K562 (cell line): Measurements from ENCODE around the gene SIRT7. TPM values are rescaled to one million over a fixed set of nuclear protein-coding genes. Genes with fewer than 3 reads are reported as not detected.

ENCODE experiments used
- EGR1 ChIP-seq: fragments of 450-650 bp; conservative IDR thresholded peaks from 2 replicates; pipeline ENCODE4 v1.6.1; 2017; ENCODE audit warnings: mild to moderate bottlenecking
- EP300 ChIP-seq: IDR thresholded peaks from 2 replicates; pipeline ENCODE4 v1.6.1; 2012; ENCODE audit warnings: low read length, improper control_type of control experiment
- FOXM1 ChIP-seq, 2 experiments: fragments of 450-650 bp in 1 of 2; sonication (generic) in 1 of 2; formaldehyde crosslinking in 1 of 2; IDR thresholded peaks; 2 replicates each; pipeline versions ENCODE4 v1.6.1 to v1.9.0; 2017 to 2022; ENCODE audit warnings: low read depth in 2 of 2, mild to moderate bottlenecking in 2 of 2, missing genetic modification reagents in 1 of 2, moderate library complexity in 1 of 2
- MYNN ChIP-seq, 2 experiments: sonication (generic); formaldehyde crosslinking in 1 of 2; IDR thresholded peaks; 2 replicates each; pipeline versions ENCODE4 v1.5.0 to v1.6.1; 2016 to 2020; ENCODE audit warnings: antibody characterized with exemption in 1 of 2, missing genetic modification reagents in 1 of 2
- SIN3A ChIP-seq, 2 experiments: fragments of 150-350 bp in 1 of 2; IDR thresholded peaks; 2 replicates each; pipeline ENCODE4 v1.6.1; 2011 to 2016; ENCODE audit warnings: borderline replicate concordance in 2 of 2, low read depth in 2 of 2, low read length in 2 of 2, mild to moderate bottlenecking in 2 of 2, moderate library complexity in 2 of 2; ENCODE audit not compliant: control insufficient read depth in 1 of 2
- SUPT5H ChIP-seq: fragments of 450-650 bp; IDR thresholded peaks from 2 replicates; pipeline ENCODE4 v1.6.1; 2016
- TEAD4 ChIP-seq, 2 experiments: sonication (generic) in 1 of 2; formaldehyde crosslinking in 1 of 2; IDR thresholded peaks; 2 replicates each; pipeline versions ENCODE4 v1.6.1 to v1.8.0; 2012 to 2022; ENCODE audit warnings: borderline replicate concordance in 1 of 2, inconsistent platforms in 1 of 2, low read length in 1 of 2, mild to moderate bottlenecking in 1 of 2, missing genetic modification reagents in 1 of 2
- ZNF134 ChIP-seq: fragments of 250-450 bp; sonication (Bioruptor Pico); conservative IDR thresholded peaks from 2 replicates; pipeline ENCODE4 v1.4.0; 2020
- polyA plus RNA-seq, 8 experiments: library from polyadenylated mRNA; depleted of rRNA in 4 of 8; stranded (reverse) in 5 of 8; unstranded in 3 of 8; fragments of >200 nt; fragmentation: Nextera tagmentation in 2 of 8; fragmentation: Illumina TruSeq in 1 of 8; extraction: Ambion mirVana in 2 of 8; extraction: Trizol in 1 of 8; gene quantifications; 2 replicates each; pipeline versions ENCODE4 v1.2.1 to v1.2.3, GENCODE V29; 2011 to 2014; ENCODE audit warnings: inconsistent platforms in 1 of 8, missing spikeins in 1 of 8
- total RNA-seq, 7 experiments: library from RNA; depleted of rRNA in 6 of 7; stranded (reverse); fragments of >200 nt in 6 of 7; fragmentation: Illumina TruSeq in 2 of 7; extraction: Trizol in 2 of 7; gene quantifications; 2 replicates each; pipeline versions ENCODE4 v1.2.1 to v1.2.3, GENCODE V29; 2011 to 2021; ENCODE audit warnings: low replicate concordance in 1 of 7
- TF ChIP-seq, protein P1 (sequence below): sonication (generic); formaldehyde crosslinking; IDR thresholded peaks from 2 replicates; pipeline ENCODE4 v1.8.0; 2023; ENCODE audit warnings: mild to moderate bottlenecking, missing genetic modification reagents

The SIRT7 gene
- total and polyA plus RNA-seq, 9 of the 15 experiments (the other 6 are each of a cell fraction or from before 2014, with no cell fraction given) = 1.6 to 54.8 (median 20.3) TPM

- TF ChIP-seq, protein P1, sequence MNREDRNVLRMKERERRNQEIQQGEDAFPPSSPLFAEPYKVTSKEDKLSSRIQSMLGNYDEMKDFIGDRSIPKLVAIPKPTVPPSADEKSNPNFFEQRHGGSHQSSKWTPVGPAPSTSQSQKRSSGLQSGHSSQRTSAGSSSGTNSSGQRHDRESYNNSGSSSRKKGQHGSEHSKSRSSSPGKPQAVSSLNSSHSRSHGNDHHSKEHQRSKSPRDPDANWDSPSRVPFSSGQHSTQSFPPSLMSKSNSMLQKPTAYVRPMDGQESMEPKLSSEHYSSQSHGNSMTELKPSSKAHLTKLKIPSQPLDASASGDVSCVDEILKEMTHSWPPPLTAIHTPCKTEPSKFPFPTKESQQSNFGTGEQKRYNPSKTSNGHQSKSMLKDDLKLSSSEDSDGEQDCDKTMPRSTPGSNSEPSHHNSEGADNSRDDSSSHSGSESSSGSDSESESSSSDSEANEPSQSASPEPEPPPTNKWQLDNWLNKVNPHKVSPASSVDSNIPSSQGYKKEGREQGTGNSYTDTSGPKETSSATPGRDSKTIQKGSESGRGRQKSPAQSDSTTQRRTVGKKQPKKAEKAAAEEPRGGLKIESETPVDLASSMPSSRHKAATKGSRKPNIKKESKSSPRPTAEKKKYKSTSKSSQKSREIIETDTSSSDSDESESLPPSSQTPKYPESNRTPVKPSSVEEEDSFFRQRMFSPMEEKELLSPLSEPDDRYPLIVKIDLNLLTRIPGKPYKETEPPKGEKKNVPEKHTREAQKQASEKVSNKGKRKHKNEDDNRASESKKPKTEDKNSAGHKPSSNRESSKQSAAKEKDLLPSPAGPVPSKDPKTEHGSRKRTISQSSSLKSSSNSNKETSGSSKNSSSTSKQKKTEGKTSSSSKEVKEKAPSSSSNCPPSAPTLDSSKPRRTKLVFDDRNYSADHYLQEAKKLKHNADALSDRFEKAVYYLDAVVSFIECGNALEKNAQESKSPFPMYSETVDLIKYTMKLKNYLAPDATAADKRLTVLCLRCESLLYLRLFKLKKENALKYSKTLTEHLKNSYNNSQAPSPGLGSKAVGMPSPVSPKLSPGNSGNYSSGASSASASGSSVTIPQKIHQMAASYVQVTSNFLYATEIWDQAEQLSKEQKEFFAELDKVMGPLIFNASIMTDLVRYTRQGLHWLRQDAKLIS = no peak
- TF ChIP-seq EP300 = peak; percentile 24; the same call in 1 of the 2 replicates
- 0 out of 4 replicates have a peak, but pooled peaks of 1 of the 2 experiments have one; percentile 51 for TF ChIP-seq SIN3A (IDR thresholded peaks at IDR 0.05; ENCODE audit: borderline replicate concordance in 2 of 2, control insufficient read depth in 1 of 2, low read depth in 2 of 2, low read length in 2 of 2)
- peak; percentile 88 for TF ChIP-seq EGR1
- TF ChIP-seq FOXM1 (IDR thresholded peaks at IDR 0.05; ENCODE audit: low read depth) = peak; percentile 88
- TF ChIP-seq FOXM1 (CRISPR knock-in tag; IDR thresholded peaks at IDR 0.05; ENCODE audit: low read depth) = no peak
- TF ChIP-seq SUPT5H = 0 out of 2 replicates have a peak, but pooled peaks have one; percentile 2
- peak; percentile 10; the same call in 1 of the 2 replicates for TF ChIP-seq MYNN (IDR thresholded peaks at IDR 0.05)
- no peak for TF ChIP-seq MYNN (CRISPR knock-in tag; IDR thresholded peaks at IDR 0.05)
- peak; percentile 59 for TF ChIP-seq TEAD4 (IDR thresholded peaks at IDR 0.05; ENCODE audit: low read length)
- TF ChIP-seq TEAD4 (CRISPR knock-in tag; IDR thresholded peaks at IDR 0.05; ENCODE audit: borderline replicate concordance) = no peak
- TF ChIP-seq ZNF134 (CRISPR knock-in tag) = peak; percentile 100
These were observed 14.5 kb upstream of the SIRT7 start (continued) for GRCh38 chr17:81932333-81932983.
